Ishikawa (cell line): ENCODE results near the gene GABPB1.

ENCODE experiments used
- CEBPB ChIP-seq: IDR thresholded peaks from 2 replicates; pipeline ENCODE4 v1.6.1; 2012
- FOXM1 ChIP-seq: IDR thresholded peaks from 2 replicates; pipeline ENCODE4 v1.6.1; 2012; ENCODE audit warnings: low read depth, borderline replicate concordance
- TF ChIP-seq, protein P1 (sequence below): IDR thresholded peaks from 2 replicates; pipeline ENCODE4 v1.6.1; 2012

DNA sequence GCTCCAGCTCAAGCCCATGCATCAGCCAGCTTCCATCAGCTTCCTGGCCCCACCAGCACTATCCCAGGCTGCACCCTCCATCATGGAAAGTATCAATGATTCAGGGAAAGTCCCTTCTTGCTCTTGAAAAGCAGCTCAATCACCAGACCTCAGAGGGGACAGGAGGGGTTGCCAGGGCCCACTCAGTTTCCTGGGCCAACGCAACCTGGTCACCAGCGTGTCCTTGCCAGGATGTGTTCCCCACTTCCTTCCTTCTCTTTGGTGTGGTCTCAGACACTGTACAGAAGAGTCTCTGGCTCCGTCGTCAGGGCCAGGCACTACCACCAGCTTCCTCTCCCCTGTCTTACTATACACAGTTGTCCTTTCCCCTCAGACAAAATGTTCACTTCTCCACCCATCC is 92.5 kb downstream of the GABPB1 start:
- TF ChIP-seq FOXM1 (no peak), CEBPB (no peak)
- TF ChIP-seq, protein P1, sequence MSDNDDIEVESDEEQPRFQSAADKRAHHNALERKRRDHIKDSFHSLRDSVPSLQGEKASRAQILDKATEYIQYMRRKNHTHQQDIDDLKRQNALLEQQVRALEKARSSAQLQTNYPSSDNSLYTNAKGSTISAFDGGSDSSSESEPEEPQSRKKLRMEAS = no peak
